Astrocyte (in vitro differentiated cells and primary cell): Measurements from ENCODE around the gene IER5.

Experiments
- CTCF ChIP-seq: IDR thresholded peaks from 2 replicates; pipeline ENCODE4 v1.5.1; 2011; ENCODE audit warnings: low read depth, mild to moderate bottlenecking, inconsistent platforms, low read length, moderate library complexity; ENCODE audit not compliant: insufficient read depth
- EZH2 ChIP-seq: IDR thresholded peaks from 2 replicates; pipeline ENCODE4 v1.6.1; 2012; ENCODE audit warnings: mild to moderate bottlenecking, low read length, inconsistent platforms; ENCODE audit not compliant: insufficient read depth

DNA sequence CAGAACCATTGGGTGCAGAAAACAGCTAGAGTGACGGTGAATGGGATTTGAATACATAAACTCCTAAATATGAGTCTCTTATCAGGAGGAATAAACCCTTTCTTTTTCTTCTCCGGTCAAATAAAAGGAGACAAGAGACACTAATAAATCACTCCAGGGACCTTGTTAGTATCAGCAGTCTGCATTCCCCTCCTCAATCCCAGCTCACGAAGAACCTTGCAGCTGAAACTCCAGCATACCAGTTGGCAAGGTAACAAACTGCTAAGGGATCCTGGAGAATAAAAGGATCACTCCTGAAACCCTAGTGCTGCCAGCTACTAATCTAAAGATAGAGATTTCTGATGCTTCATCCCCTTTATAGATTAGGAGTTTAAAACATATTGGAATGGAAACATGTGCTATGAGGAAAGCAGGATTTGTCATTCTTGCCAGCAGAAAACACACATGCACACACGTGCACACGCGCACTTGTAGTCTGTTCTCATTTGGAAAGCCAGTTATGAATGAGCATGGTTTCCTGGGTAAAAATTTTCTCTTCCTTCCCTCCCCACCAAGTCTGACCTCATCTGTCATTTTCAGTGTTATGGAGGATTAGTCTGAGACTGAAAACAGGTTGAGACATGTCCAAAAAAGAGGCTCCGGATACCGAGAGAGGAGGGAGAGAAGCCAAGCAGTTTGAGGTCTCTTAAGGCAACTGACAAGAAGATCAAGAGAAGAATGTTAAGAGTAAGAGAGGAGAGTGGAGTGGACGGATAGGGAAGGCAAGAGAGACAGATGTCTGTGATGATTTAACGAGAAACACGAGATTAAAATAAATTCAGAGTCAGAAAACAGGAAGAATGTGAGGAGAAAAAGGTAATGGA lies 10.9 kb downstream of the IER5 start:
- no peak for TF ChIP-seq CTCF
- no peak for TF ChIP-seq EZH2
